CD4-positive, alpha-beta T cell treated with Interleukin-10 for 1 hour (primary cell): ENCODE results near the gene SIN3A.
"Not testable (repeated sequence)": the region's sequence is repeated elsewhere in the genome, so short reads cannot be mapped to it uniquely, and the experiment has no call there.

Source experiments
- DNase-seq: peaks from one replicate; pipeline ENCODE4 v3.0.0-alpha.2; 2020

The SIN3A gene

GRCh38 chr15:75450307-75451201 lies 936 bp downstream of the SIN3A start:
- peak; percentile 97 for DNase-seq

GRCh38 chr15:75449585-75450306 lies 1.7 kb downstream of the SIN3A start:
- no peak for DNase-seq

- not testable (repeated sequence) for DNase-seq
Measured at GRCh38 chr15:75448171-75448570, 3.3 kb downstream of the SIN3A start.

GRCh38 chr15:75446151-75446550 lies 5.3 kb downstream of the SIN3A start:
- peak; percentile 17 for DNase-seq

GRCh38 chr15:75445324-75445723 lies 6.2 kb downstream of the SIN3A start:
- not testable (repeated sequence) for DNase-seq

- not testable (repeated sequence) for DNase-seq
Measured at GRCh38 chr15:75443972-75444453, 7.5 kb downstream of the SIN3A start.

GRCh38 chr15:75437721-75438120 lies 13.8 kb downstream of the SIN3A start:
- DNase-seq: no peak

GRCh38 chr15:75436881-75437280 lies 14.6 kb downstream of the SIN3A start:
- DNase-seq: no peak

- DNase-seq: no peak
Measured at GRCh38 chr15:75431682-75432081, 19.8 kb downstream of the SIN3A start.

GRCh38 chr15:75431270-75431669 lies 20.2 kb downstream of the SIN3A start:
- DNase-seq: no peak

GRCh38 chr15:75430259-75430658 lies 21.2 kb downstream of the SIN3A start:
- no peak for DNase-seq

GRCh38 chr15:75428152-75428551 lies 23.3 kb downstream of the SIN3A start:
- DNase-seq: no peak

GRCh38 chr15:75425966-75426500 lies 25.5 kb downstream of the SIN3A start:
- no peak for DNase-seq

- DNase-seq: no peak
Measured at GRCh38 chr15:75422554-75422953, 28.9 kb downstream of the SIN3A start.

- no peak for DNase-seq
Measured at GRCh38 chr15:75420698-75421097, 30.8 kb downstream of the SIN3A start.

- no peak for DNase-seq
Measured at GRCh38 chr15:75416584-75416983, 34.9 kb downstream of the SIN3A start.

GRCh38 chr15:75410196-75410595 lies 41.3 kb downstream of the SIN3A start:
- no peak for DNase-seq

GRCh38 chr15:75407083-75407482 lies 44.4 kb downstream of the SIN3A start:
- DNase-seq: no peak

GRCh38 chr15:75403892-75404291 lies 47.6 kb downstream of the SIN3A start:
- DNase-seq: no peak

GRCh38 chr15:75397494-75397893 lies 54.0 kb downstream of the SIN3A start:
- no peak for DNase-seq

GRCh38 chr15:75389791-75390382 lies 61.6 kb downstream of the SIN3A start:
- no peak for DNase-seq

GRCh38 chr15:75383986-75384385 lies 67.5 kb downstream of the SIN3A start:
- not testable (repeated sequence) for DNase-seq

- DNase-seq: no peak
Measured at GRCh38 chr15:75380773-75381172, 70.7 kb downstream of the SIN3A start.
